ENCODE measurements around the gene PPP2R5C. TPM values are rescaled to one million over a fixed set of nuclear protein-coding genes. Genes with fewer than 3 reads are reported as not detected.

The PPP2R5C gene
- polyA plus RNA-seq, 3 donors, result 61.9 to 72.5 (median 64.0) TPM

- Histone ChIP-seq H3K4me3 (replicated peaks in 1 of 3; ENCODE audit: low read depth in 2 of 3, low read length in 3 of 3) (no peak overlapping the region), H3K4me2 (replicated peaks; ENCODE audit: extremely low read depth, low read length, poor library complexity, severe bottlenecking) (no peak overlapping the region), H3K79me2 (ENCODE audit: insufficient read depth, low read length) (peaks cover 94% of the 10 kb centered on the region), H3K27me3 (ENCODE audit: control insufficient read depth in 2 of 2, insufficient read depth in 2 of 2, low read length in 2 of 2) (no peaks in the 10 kb centered on the region), H4K20me1 (ENCODE audit: insufficient read depth, low read length) (peaks cover 75% of the 10 kb centered on the region), H2AFZ (ENCODE audit: insufficient read depth, low read depth, low read length, poor library complexity, severe bottlenecking) (no peak overlapping the region), H3K9me3 (replicated peaks in 1 of 2; ENCODE audit: control insufficient read depth in 1 of 2, insufficient read depth in 1 of 2, low read length in 2 of 2) (no peaks in the 10 kb centered on the region), H3K36me3 (replicated peaks in 1 of 2; ENCODE audit: control insufficient read depth in 1 of 2, insufficient read depth in 2 of 2, low read length in 2 of 2) (peaks cover 0 to 9% of the 10 kb centered on the region in 2 donors), H3K4me1 (ENCODE audit: control insufficient read depth in 1 of 2, insufficient read depth in 2 of 2, low read length in 2 of 2) (peaks cover 41 to 49% of the 10 kb centered on the region in 2 donors), H3K9ac (ENCODE audit: insufficient read depth, low read length, poor library complexity, severe bottlenecking) (no peak overlapping the region), H3K27ac (ENCODE audit: low read depth in 1 of 2, low read length in 2 of 2) (peak overlapping the region in 1 of 2 donors; percentile 84)
- H3K9me3 Mint-ChIP-seq, result peaks cover 0 to 2% (median 0%) of the 10 kb centered on the region in 7 donors
- peaks cover 71% of the 10 kb centered on the region for H3K4me1 Mint-ChIP-seq
- peak overlapping the region in 6 of 7 donors; percentile 7 to 92 (median 77) for H3K27ac Mint-ChIP-seq
- intact Hi-C loops (cut with micrococcal nuclease), result loop anchor here in 1 of 2 donors (10.0 kb wide), 1 partner anchor 95 kb away; no protein-coding TSS in a partner anchor
- TF ChIP-seq, protein P1, sequence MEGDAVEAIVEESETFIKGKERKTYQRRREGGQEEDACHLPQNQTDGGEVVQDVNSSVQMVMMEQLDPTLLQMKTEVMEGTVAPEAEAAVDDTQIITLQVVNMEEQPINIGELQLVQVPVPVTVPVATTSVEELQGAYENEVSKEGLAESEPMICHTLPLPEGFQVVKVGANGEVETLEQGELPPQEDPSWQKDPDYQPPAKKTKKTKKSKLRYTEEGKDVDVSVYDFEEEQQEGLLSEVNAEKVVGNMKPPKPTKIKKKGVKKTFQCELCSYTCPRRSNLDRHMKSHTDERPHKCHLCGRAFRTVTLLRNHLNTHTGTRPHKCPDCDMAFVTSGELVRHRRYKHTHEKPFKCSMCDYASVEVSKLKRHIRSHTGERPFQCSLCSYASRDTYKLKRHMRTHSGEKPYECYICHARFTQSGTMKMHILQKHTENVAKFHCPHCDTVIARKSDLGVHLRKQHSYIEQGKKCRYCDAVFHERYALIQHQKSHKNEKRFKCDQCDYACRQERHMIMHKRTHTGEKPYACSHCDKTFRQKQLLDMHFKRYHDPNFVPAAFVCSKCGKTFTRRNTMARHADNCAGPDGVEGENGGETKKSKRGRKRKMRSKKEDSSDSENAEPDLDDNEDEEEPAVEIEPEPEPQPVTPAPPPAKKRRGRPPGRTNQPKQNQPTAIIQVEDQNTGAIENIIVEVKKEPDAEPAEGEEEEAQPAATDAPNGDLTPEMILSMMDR (IDR thresholded peaks at IDR 0.05), result no peak
- no peaks in the 10 kb centered on the region for H3K27me3 Mint-ChIP-seq (ENCODE audit: low read depth in 3 of 3)
- 12% methylated on average over 3 of the region's 3 CpGs for WGBS (ENCODE audit: insufficient coverage)
- no peak for DNase-seq
- peaks cover 23 to 30% of the 10 kb centered on the region in 2 donors for H3K36me3 Mint-ChIP-seq
- H3K4me3 Mint-ChIP-seq, result no peak overlapping the region
Measured at GRCh38 chr14:101849640-101850039, 88.1 kb downstream of the PPP2R5C start.

DNA sequence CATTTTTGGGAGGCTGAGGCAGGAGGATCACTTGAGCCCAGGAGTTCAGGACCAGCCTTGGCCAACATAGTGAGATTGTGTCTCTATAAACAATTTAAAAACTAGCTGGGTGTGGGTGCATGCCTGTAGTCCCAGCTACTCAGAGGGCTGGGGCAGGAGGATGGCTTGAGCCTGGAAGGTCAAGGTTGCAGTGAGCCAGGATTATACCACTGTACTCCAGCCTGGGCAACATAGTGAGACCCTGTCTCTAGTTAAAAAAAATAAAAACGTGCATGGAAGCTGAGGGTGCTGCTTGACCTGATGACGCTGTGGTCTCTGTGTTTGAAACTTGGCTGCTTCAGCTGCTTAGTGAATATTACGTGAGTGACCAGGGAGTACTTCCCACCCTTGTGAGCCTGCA lies 89.7 kb downstream of the PPP2R5C start:
- no peak overlapping the region for H2AFZ ChIP-seq (ENCODE audit: insufficient read depth, low read depth, low read length, poor library complexity, severe bottlenecking)
- peak overlapping the region; percentile 57 for H3K4me2 ChIP-seq (replicated peaks; ENCODE audit: extremely low read depth, low read length, poor library complexity, severe bottlenecking)
- peaks cover 13 to 23% of the 10 kb centered on the region in 2 donors for H3K36me3 Mint-ChIP-seq
- peaks cover 0 to 2% (median 0%) of the 10 kb centered on the region in 7 donors for H3K9me3 Mint-ChIP-seq
- peaks cover 0 to 4% of the 10 kb centered on the region in 2 donors for H3K36me3 ChIP-seq (replicated peaks in 1 of 2; ENCODE audit: control insufficient read depth in 1 of 2, insufficient read depth in 2 of 2, low read length in 2 of 2)
- H3K9me3 ChIP-seq (replicated peaks in 1 of 2; ENCODE audit: control insufficient read depth in 1 of 2, insufficient read depth in 1 of 2, low read length in 2 of 2), result no peaks in the 10 kb centered on the region
- peak overlapping the region; percentile 92 to 98 (median 95) for H3K27ac Mint-ChIP-seq
- peak overlapping the region in 1 of 3 experiments; percentile 44 for H3K4me3 ChIP-seq (replicated peaks in 1 of 3; ENCODE audit: low read depth in 2 of 3, low read length in 3 of 3)
- H3K27ac ChIP-seq (ENCODE audit: low read depth in 1 of 2, low read length in 2 of 2), result peak overlapping the region; percentile 45 to 84
- intact Hi-C loops (cut with micrococcal nuclease), result no loop called here
- H3K79me2 ChIP-seq (ENCODE audit: insufficient read depth, low read length), result peaks cover 94% of the 10 kb centered on the region
- TF ChIP-seq, protein P1 (IDR thresholded peaks at IDR 0.05), result no peak
- H4K20me1 ChIP-seq (ENCODE audit: insufficient read depth, low read length), result peaks cover 74% of the 10 kb centered on the region
- peaks cover 55 to 64% of the 10 kb centered on the region in 2 donors for H3K4me1 ChIP-seq (ENCODE audit: control insufficient read depth in 1 of 2, insufficient read depth in 2 of 2, low read length in 2 of 2)
- no peak for DNase-seq
- peaks cover 78% of the 10 kb centered on the region for H3K4me1 Mint-ChIP-seq
- H3K4me3 Mint-ChIP-seq, result peak overlapping the region in 1 of 2 donors; percentile 11
- no peaks in the 10 kb centered on the region for H3K27me3 Mint-ChIP-seq (ENCODE audit: low read depth in 3 of 3)
- H3K9ac ChIP-seq (ENCODE audit: insufficient read depth, low read length, poor library complexity, severe bottlenecking), result no peak overlapping the region
- H3K27me3 ChIP-seq (ENCODE audit: control insufficient read depth in 2 of 2, insufficient read depth in 2 of 2, low read length in 2 of 2), result no peaks in the 10 kb centered on the region
- WGBS (ENCODE audit: insufficient coverage), result 70% methylated on average over 3 of the region's 3 CpGs

All from CD14-positive monocyte (primary cell).